Lower lobe of right lung (tissue), 2 donors: ENCODE results near the gene MICU2. TPM values are rescaled to one million over a fixed set of nuclear protein-coding genes. Genes with fewer than 3 reads are reported as not detected.
"Not testable (repeated sequence)": the region's sequence is repeated elsewhere in the genome, so short reads cannot be mapped to it uniquely, and the experiment has no call there.

Experiments
- ATAC-seq, 2 donors: fragments of 200-7000 bp; cut with Tn5 transposase; one replicate each; pipeline ENCODE4 v1.9.1; 2020 to 2022; ENCODE audit warnings: mild to moderate bottlenecking in 2 of 2, moderate library complexity in 2 of 2
- DNase-seq: peaks from one replicate; pipeline ENCODE4 v3.0.0-alpha.2; 2020
- H3K27ac ChIP-seq: fragments of 200-600 bp; one replicate; pipeline ENCODE4 v1.8.0; 2022
- H3K27me3 ChIP-seq: fragments of 200-600 bp; one replicate; pipeline ENCODE4 v1.8.0; 2022; ENCODE audit warnings: low read depth
- H3K36me3 ChIP-seq: fragments of 200-600 bp; one replicate; pipeline ENCODE4 v1.8.0; 2022; ENCODE audit warnings: mild to moderate bottlenecking
- H3K4me1 ChIP-seq: fragments of 200-600 bp; one replicate; pipeline ENCODE4 v1.8.0; 2022
- H3K4me3 ChIP-seq: fragments of 200-600 bp; one replicate; pipeline ENCODE4 v1.8.0; 2022; ENCODE audit warnings: mild to moderate bottlenecking
- H3K9me3 ChIP-seq: fragments of 200-600 bp; one replicate; pipeline ENCODE4 v1.8.0; 2022
- intact Hi-C: fragments of 100-400 bp; cut with DNase I; formaldehyde crosslinking; loops from one replicate; pipeline ENCODE4 v1.11.0; 2022
- total RNA-seq: library from RNA; stranded (reverse); fragmentation: NEBNext Ultra II Directional; extraction: Animal tissue kit (Norgen Biotek cat#: 25700); gene quantifications from one replicate; pipeline ENCODE4 v1.2.1, GENCODE V29; 2021
- TF ChIP-seq, protein P1 (sequence below): fragments of 200-600 bp; IDR thresholded peaks from one replicate; pipeline ENCODE4 v1.8.0; 2022; ENCODE audit warnings: antibody characterized with exemption, mild to moderate bottlenecking
- donor health status: DM: no; HTN: yes; CAD: no; lungs with severe emphysema.

The MICU2 gene
- total RNA-seq, 1 donor from 2014 or later = 34.8 TPM

- peak; percentile 11 to 51 for ATAC-seq
Measured at GRCh38 chr13:21595546-21595822, 8.5 kb downstream of the MICU2 start.

GRCh38 chr13:21594715-21595545 lies 9.0 kb downstream of the MICU2 start:
- DNase-seq = no peak
- Histone ChIP-seq H3K27ac (no peak overlapping the region), H3K9me3 (no peaks in the 10 kb centered on the region), H3K4me3 (no peak overlapping the region), H3K36me3 (no peaks in the 10 kb centered on the region), H3K27me3 (no peaks in the 10 kb centered on the region), H3K4me1 (peaks cover 13% of the 10 kb centered on the region)
- no peak for ATAC-seq
- TF ChIP-seq, protein P1, sequence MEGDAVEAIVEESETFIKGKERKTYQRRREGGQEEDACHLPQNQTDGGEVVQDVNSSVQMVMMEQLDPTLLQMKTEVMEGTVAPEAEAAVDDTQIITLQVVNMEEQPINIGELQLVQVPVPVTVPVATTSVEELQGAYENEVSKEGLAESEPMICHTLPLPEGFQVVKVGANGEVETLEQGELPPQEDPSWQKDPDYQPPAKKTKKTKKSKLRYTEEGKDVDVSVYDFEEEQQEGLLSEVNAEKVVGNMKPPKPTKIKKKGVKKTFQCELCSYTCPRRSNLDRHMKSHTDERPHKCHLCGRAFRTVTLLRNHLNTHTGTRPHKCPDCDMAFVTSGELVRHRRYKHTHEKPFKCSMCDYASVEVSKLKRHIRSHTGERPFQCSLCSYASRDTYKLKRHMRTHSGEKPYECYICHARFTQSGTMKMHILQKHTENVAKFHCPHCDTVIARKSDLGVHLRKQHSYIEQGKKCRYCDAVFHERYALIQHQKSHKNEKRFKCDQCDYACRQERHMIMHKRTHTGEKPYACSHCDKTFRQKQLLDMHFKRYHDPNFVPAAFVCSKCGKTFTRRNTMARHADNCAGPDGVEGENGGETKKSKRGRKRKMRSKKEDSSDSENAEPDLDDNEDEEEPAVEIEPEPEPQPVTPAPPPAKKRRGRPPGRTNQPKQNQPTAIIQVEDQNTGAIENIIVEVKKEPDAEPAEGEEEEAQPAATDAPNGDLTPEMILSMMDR = no peak
- intact Hi-C loops = no loop called here

More at GRCh38 chr13:21595546-21595822, 8.5 kb downstream of the MICU2 start:
- H3K4me1 ChIP-seq = peaks cover 13% of the 10 kb centered on the region
- no peak for DNase-seq
- no peaks in the 10 kb centered on the region for H3K27me3 ChIP-seq
- H3K4me3 ChIP-seq = no peak overlapping the region
- no peaks in the 10 kb centered on the region for H3K9me3 ChIP-seq
- H3K27ac ChIP-seq = no peak overlapping the region
- intact Hi-C loops = no loop called here
- TF ChIP-seq, protein P1 = no peak
- H3K36me3 ChIP-seq = no peaks in the 10 kb centered on the region

DNA sequence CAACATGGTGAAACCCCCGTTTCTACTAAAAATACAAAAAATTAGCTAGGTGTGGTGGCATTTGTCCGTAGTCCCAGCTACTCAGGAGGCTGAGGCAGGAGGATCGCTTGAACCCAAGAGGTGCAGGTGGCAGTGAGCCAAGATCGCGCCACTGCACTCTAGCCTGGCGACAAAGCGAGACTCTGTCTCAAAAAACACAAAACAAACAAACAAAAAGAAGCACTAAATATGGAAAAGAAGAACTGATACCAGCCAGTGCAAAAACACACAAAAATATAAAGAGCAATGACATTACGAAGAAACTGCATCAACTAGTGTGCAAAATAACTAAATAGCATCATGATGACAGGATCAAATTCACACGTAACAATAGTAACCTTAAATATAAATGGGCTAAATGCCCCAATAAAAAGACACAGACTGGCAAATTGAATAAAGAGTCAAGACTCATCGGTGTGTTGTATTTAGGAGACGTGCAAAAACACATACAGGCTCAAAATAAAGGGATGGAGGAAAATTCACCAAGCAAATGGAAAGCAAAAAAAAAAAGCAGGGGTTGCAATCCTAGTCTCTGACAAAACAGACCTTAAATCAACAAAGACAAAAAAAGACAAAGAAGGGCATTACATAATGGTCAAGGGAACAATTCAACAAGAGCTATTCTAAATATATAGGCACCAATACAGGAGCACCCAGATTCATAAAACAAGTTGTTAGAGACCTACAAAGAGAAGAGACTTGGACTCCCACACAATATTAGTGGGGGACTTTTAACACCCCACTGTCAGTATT lies 13.1 kb downstream of the MICU2 start:
- H3K4me3 ChIP-seq, ATAC-seq, H3K27me3 ChIP-seq, H3K4me1 ChIP-seq, H3K27ac ChIP-seq, H3K36me3 ChIP-seq, intact Hi-C loops, DNase-seq, H3K9me3 ChIP-seq: not testable (repeated sequence)

DNA sequence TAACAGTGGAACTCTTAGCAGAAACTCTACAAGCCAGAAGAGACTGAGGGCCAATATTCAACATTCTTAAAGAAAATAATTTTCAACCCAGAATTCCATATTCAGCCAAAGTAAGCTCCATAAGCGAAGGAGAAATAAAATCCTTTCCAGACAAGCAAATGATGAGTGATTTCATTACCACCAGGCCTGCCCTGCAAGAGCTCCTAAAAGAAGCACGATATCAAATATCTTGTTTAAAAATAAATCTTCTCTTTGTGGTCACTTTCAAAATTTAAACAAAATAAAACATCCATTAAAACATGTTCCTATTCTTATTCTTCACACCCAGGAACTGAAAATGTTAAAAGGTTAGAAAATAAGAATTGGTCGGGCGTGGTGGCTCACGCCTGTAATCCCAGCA lies 13.7 kb downstream of the MICU2 start:
- ATAC-seq = no peak
- Histone ChIP-seq H3K27me3 (no peaks in the 10 kb centered on the region), H3K4me3 (no peak overlapping the region), H3K36me3 (no peaks in the 10 kb centered on the region), H3K27ac (no peak overlapping the region), H3K9me3 (no peaks in the 10 kb centered on the region), H3K4me1 (no peaks in the 10 kb centered on the region)
- intact Hi-C loops = no loop called here
- TF ChIP-seq, protein P1 = no peak
- no peak for DNase-seq

DNA sequence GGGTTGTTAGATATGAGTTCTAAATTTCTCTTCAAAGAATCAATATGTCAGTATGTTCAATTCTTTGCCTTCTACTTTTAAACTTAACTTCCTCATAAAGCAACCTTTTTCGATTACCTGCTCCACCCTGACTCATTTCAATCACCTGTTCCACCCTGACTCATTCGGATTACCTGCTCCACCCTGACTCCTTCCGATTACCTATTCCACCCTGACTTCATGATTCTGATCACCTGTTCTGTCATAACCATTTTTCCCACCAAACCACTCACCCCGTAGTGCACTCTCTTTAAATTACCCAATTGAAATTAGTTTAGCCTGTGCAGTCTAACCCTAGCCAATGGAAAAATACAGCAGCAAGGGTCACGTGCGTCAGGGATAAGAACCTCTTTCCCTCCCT lies 14.5 kb downstream of the MICU2 start:
- H3K9me3 ChIP-seq, intact Hi-C loops, H3K4me3 ChIP-seq, H3K27ac ChIP-seq, H3K4me1 ChIP-seq, ATAC-seq, H3K27me3 ChIP-seq, H3K36me3 ChIP-seq, DNase-seq: not testable (repeated sequence)

DNA sequence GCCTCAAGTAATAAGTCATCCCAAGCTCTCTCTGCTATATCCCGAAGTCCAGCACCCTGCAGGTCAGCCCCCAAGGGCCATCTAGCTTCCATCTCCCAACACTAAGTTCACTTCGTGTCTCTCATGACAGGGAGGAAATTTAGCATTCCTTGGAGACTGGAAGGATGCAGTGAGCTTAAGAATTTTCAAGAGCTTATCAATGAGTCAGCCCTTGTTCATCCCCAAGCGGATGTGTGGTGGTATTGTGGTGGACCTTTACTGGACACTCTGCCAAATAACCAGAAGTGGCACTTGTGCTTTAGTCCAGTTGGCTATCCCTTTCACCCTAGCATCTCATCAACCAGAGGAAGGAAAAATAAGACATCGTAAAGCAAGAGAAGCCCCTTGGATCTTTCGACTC lies 15.6 kb downstream of the MICU2 start:
- H3K9me3 ChIP-seq, H3K27me3 ChIP-seq, H3K36me3 ChIP-seq, intact Hi-C loops, H3K4me3 ChIP-seq, H3K4me1 ChIP-seq, H3K27ac ChIP-seq, ATAC-seq, DNase-seq: not testable (repeated sequence)

GRCh38 chr13:21584973-21585592 lies 18.9 kb downstream of the MICU2 start:
- TF ChIP-seq, protein P1 = no peak
- Histone ChIP-seq H3K4me1 (no peaks in the 10 kb centered on the region), H3K4me3 (no peak overlapping the region), H3K27me3 (no peaks in the 10 kb centered on the region), H3K9me3 (peaks cover 10% of the 10 kb centered on the region), H3K36me3 (no peaks in the 10 kb centered on the region), H3K27ac (no peak overlapping the region)
- no peak for ATAC-seq
- DNase-seq = no peak
- intact Hi-C loops = no loop called here
